B cell (primary cell): Measurements from ENCODE around the gene TSEN54. TPM values are rescaled to one million over a fixed set of nuclear protein-coding genes. Genes with fewer than 3 reads are reported as not detected.

Experiments used
- ATAC-seq: fragments of 200-7000 bp; cut with Tn5 transposase; one replicate; pipeline ENCODE4 v1.10.0; 2021; ENCODE audit warnings: low read depth, mild to moderate bottlenecking, moderate number of reproducible peaks, moderate library complexity
- CTCF ChIA-PET: fragments of 350-600 bp; sonication (Branson Sonifier 250); formaldehyde crosslinking; loops from one replicate; lab custom pipeline; 2021; ENCODE audit warnings: antibody characterized with exemption, inconsistent platforms; lab: Charles Lee
- POLR2A ChIA-PET: fragments of 350-600 bp; sonication (Branson Sonifier 250); formaldehyde crosslinking; loops from one replicate; lab custom pipeline; 2021; ENCODE audit warnings: antibody characterized with exemption; lab: Charles Lee
- DNase-seq: peaks from one replicate; pipeline ENCODE4 v3.0.0; 2013
- H2AFZ ChIP-seq: 2 replicates; pipeline ENCODE4 v1.6.1; 2012; ENCODE audit warnings: mild to moderate bottlenecking, low read depth, low read length; ENCODE audit not compliant: insufficient read depth, poor library complexity, severe bottlenecking
- H3K27ac ChIP-seq, 2 donors: 1 replicate in 1 of 2; 2 replicates in 1 of 2; pipeline ENCODE4 v1.5.1; 2012 to 2013; ENCODE audit warnings: low read length in 2 of 2, mild to moderate bottlenecking in 2 of 2, moderate library complexity in 1 of 2
- H3K27me3 ChIP-seq, 4 experiments: fragments of 200-600 bp in 1 of 4; sonication (generic) in 1 of 4; replicated peaks in 1 of 4; 1 replicate in 2 of 4; 2 replicates in 2 of 4; pipeline versions ENCODE4 v1.6.1 to v1.7.0; 2013 to 2016; ENCODE audit warnings: low read length in 3 of 4, mild to moderate bottlenecking in 2 of 4, mixed read lengths in 1 of 4, moderate library complexity in 1 of 4; ENCODE audit not compliant: insufficient read depth in 4 of 4, control insufficient read depth in 3 of 4; ENCODE audit errors: control extremely low read depth in 1 of 4
- H3K36me3 ChIP-seq, 2 experiments: replicated peaks in 1 of 2; 1 replicate in 1 of 2; 2 replicates in 1 of 2; pipeline versions ENCODE4 v1.6.1 to v1.7.1; 2013; ENCODE audit warnings: low read length in 1 of 2; ENCODE audit not compliant: insufficient read depth in 2 of 2, control insufficient read depth in 1 of 2; ENCODE audit errors: control extremely low read depth in 1 of 2, extremely low read depth in 1 of 2
- H3K4me1 ChIP-seq, 2 donors: fragments of 200-600 bp in 1 of 2; sonication (generic) in 1 of 2; 1 replicate in 1 of 2; 2 replicates in 1 of 2; pipeline versions ENCODE4 v1.5.1 to v1.6.1; 2013 to 2017; ENCODE audit warnings: low read length in 2 of 2; ENCODE audit not compliant: control insufficient read depth in 2 of 2, insufficient read depth in 2 of 2
- H3K4me2 ChIP-seq: replicated peaks from 2 replicates; pipeline ENCODE3; 2012; ENCODE audit warnings: mild to moderate bottlenecking, low read depth, low read length; ENCODE audit not compliant: poor library complexity, severe bottlenecking
- H3K4me3 ChIP-seq, 5 experiments: fragments of 200-600 bp in 1 of 5; sonication (generic) in 1 of 5; 1 replicate in 3 of 5; 2 replicates in 2 of 5; pipeline versions ENCODE4 v1.5.1 to v1.7.0; 2011 to 2016; ENCODE audit warnings: low read length in 4 of 5, mild to moderate bottlenecking in 4 of 5, low read depth in 2 of 5, control low read depth in 1 of 5, moderate library complexity in 1 of 5; ENCODE audit not compliant: insufficient read depth in 1 of 5; ENCODE audit errors: control extremely low read depth in 1 of 5, extremely low read depth in 1 of 5
- H3K79me2 ChIP-seq: fragments of 200-600 bp; sonication (generic); one replicate; pipeline ENCODE4 v1.6.0; 2016; ENCODE audit warnings: low read length; ENCODE audit not compliant: control insufficient read depth, insufficient read depth
- H3K9ac ChIP-seq: fragments of 200-600 bp; sonication (generic); 2 replicates; pipeline ENCODE4 v1.6.1; 2017; ENCODE audit warnings: mild to moderate bottlenecking, low read length, moderate library complexity
- H3K9me3 ChIP-seq, 3 donors: one replicate each; pipeline versions ENCODE4 v1.6.1 to v1.7.1; 2013; ENCODE audit warnings: low read length in 2 of 3; ENCODE audit not compliant: control insufficient read depth in 2 of 3, insufficient read depth in 1 of 3; ENCODE audit errors: control extremely low read depth in 1 of 3
- H4K20me1 ChIP-seq: 2 replicates; pipeline ENCODE4 v1.6.0; 2012; ENCODE audit warnings: mild to moderate bottlenecking, low read length; ENCODE audit not compliant: insufficient read depth, control insufficient read depth, poor library complexity, severe bottlenecking
- H3K27ac Mint-ChIP-seq: one replicate; pipeline ENCODE4 v1.8.0; 2021; ENCODE audit warnings: mixed read lengths
- H3K27me3 Mint-ChIP-seq: one replicate; pipeline ENCODE4 v1.8.0; 2021; ENCODE audit warnings: mixed read lengths
- H3K4me1 Mint-ChIP-seq: one replicate; pipeline ENCODE4 v1.8.0; 2021; ENCODE audit warnings: mixed read lengths
- H3K4me3 Mint-ChIP-seq: one replicate; pipeline ENCODE4 v1.8.0; 2021; ENCODE audit warnings: mixed read lengths
- H3K9me3 Mint-ChIP-seq: one replicate; pipeline ENCODE4 v1.8.0; 2022; ENCODE audit warnings: mixed read lengths; ENCODE audit not compliant: insufficient read depth
- CTCF ChIP-seq: fragments of 200-600 bp; IDR thresholded peaks from one replicate; pipeline ENCODE4 v1.8.0; 2022; ENCODE audit warnings: antibody characterized with exemption, mild to moderate bottlenecking
- EZH2 ChIP-seq: IDR thresholded peaks from 2 replicates; pipeline ENCODE4 v1.6.1; 2012; ENCODE audit warnings: borderline replicate concordance, low read depth, mild to moderate bottlenecking, moderate library complexity, low read length; ENCODE audit not compliant: insufficient read depth, poor library complexity, severe bottlenecking
- WGBS: methylation state at CpG from one replicate; pipeline ENCODE4 v1.1.5; 2013; ENCODE audit warnings: missing lambda C conversion rate; ENCODE audit not compliant: insufficient coverage; 5-methylcytosine and 5-hydroxymethylcytosine counted together
- intact Hi-C: fragments of 100-400 bp; cut with micrococcal nuclease; formaldehyde crosslinking; loops from one replicate; pipeline ENCODE4 v1.10.0; 2022
- polyA plus RNA-seq: library from polyadenylated mRNA; depleted of rRNA; stranded (reverse); fragments of >200 nt; gene quantifications from 2 replicates; pipeline ENCODE4 v1.2.3, GENCODE V29; 2012
- total RNA-seq, 2 donors: library from RNA; stranded (reverse); fragments of 120-200 nt in 1 of 2; gene quantifications; 1 replicate in 1 of 2; 2 replicates in 1 of 2; pipeline versions ENCODE4 v1.2.3 to v1.2.4, GENCODE V29; 2013 to 2022

TSEN54 gene
- total and polyA plus RNA-seq, 2 donors (not counting 1 experiment from before 2014, with no cell fraction given) = 33.0 to 45.9 TPM

DNA sequence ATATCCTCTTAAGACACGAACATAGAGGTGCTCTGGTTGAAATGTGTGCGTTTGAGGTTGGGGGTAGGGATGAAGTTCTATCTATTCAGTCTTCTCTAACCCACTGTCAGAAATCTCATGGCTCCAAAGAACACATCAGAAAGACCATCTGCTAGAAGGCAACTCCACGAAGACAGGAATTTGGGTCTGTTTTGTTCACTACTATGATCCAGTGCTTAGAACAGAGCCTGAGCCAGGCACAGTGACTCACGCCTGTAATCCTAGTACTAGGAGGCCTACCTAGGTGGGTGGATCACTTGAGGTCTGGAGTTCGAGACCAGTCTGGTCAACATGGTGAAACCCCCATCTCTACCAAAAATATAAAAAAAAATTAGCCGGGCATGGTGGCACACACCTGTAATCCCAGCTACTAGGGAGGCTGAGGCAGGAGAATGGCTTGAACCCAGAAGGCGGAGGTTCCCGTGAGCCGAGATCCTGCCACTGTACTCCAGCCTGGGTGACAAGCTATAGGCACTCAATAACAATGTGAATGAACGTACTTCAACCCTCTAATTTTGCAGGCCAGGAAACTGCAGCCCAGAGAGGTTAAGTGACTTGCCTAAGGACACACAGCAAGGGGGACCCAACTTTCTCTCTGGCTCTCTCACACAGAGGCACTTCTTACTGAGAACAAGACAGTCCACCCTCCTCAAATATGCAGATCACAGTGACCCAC lies 3.2 kb upstream of the TSEN54 start:
- Mint-ChIP-seq H3K4me3 (peak overlapping the region; percentile 39), H3K27ac (no peak overlapping the region), H3K4me1 (peaks cover 11% of the 10 kb centered on the region), H3K27me3 (no peaks in the 10 kb centered on the region), H3K9me3 (no peaks in the 10 kb centered on the region)
- POLR2A ChIA-PET = no interaction called here
- H3K4me1 ChIP-seq = peaks cover 17 to 29% of the 10 kb centered on the region in 2 donors
- no peak overlapping the region for H3K4me2 ChIP-seq
- no peaks in the 10 kb centered on the region for H3K9me3 ChIP-seq
- TF ChIP-seq CTCF = no peak
- TF ChIP-seq EZH2 = no peak
- intact Hi-C loops = loop anchor here (10.0 kb wide), 1 partner anchor 252 kb away; the partner anchor contains the start of gene GALK1
- H3K9ac ChIP-seq = no peak overlapping the region
- CTCF ChIA-PET = interaction anchor here (1.3 kb wide), 1 partner anchor 10 kb away, joined by 4 read pairs; no protein-coding TSS in a partner anchor
- peaks cover 10% of the 10 kb centered on the region for H4K20me1 ChIP-seq
- DNase-seq = no peak
- 80% methylated on average over 7 of the region's 10 CpGs for WGBS
- no peaks in the 10 kb centered on the region for H3K36me3 ChIP-seq
- H2AFZ ChIP-seq = no peak overlapping the region
- ATAC-seq = no peak
- H3K79me2 ChIP-seq = peaks cover 5% of the 10 kb centered on the region
- no peak overlapping the region for H3K4me3 ChIP-seq
- H3K27ac ChIP-seq = no peak overlapping the region
- H3K27me3 ChIP-seq = no peaks in the 10 kb centered on the region

DNA sequence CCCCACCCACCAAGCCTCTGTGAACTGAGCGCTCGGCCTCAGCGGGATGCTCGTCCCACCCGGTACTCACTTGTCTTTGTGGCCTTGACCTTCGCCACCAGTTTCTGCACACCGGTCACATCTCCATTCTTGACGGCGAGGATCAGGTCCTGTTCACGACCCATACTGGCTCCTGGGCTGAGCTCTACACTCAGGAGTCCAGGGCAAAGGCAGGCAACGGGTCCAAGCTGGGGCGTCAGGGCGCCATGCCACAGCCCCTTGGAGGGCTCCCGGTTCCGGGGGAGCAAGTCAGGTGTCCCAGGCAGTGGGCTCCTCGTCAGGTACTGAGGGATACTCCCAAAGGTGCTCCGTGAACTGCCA lies 2.7 kb upstream of the TSEN54 start:
- Mint-ChIP-seq H3K4me3 (peak overlapping the region; percentile 59), H3K9me3 (no peaks in the 10 kb centered on the region), H3K27me3 (no peaks in the 10 kb centered on the region), H3K4me1 (peaks cover 17% of the 10 kb centered on the region), H3K27ac (peak overlapping the region; percentile 15)
- DNase-seq = no peak
- Histone ChIP-seq H3K27ac (no peak overlapping the region), H3K4me3 (no peak overlapping the region), H3K79me2 (peaks cover 5% of the 10 kb centered on the region), H3K9me3 (no peaks in the 10 kb centered on the region), H3K9ac (no peak overlapping the region), H2AFZ (no peak overlapping the region), H3K27me3 (no peaks in the 10 kb centered on the region), H3K4me1 (peaks cover 22 to 34% of the 10 kb centered on the region in 2 donors), H3K36me3 (no peaks in the 10 kb centered on the region), H3K4me2 (no peak overlapping the region), H4K20me1 (peaks cover 10% of the 10 kb centered on the region)
- TF ChIP-seq CTCF = no peak
- TF ChIP-seq EZH2 = no peak
- ChIA-PET CTCF (interaction anchor here (0.7 to 1.3 kb wide), 2 partner anchors 10 to 12 kb away, joined by 4 read pairs; partner anchors contain the start of gene LLGL2), POLR2A (interaction anchor here (0.6 kb wide), 1 partner anchor 87 kb away, joined by 3 read pairs; no protein-coding TSS in a partner anchor)
- WGBS = 96% methylated on average over 17 of the region's 17 CpGs
- intact Hi-C loops = loop anchor here (10.0 kb wide), 1 partner anchor 251 kb away; the partner anchor contains the start of gene GALK1
- ATAC-seq = no peak
